Tibial nerve (tissue), 4 donors: Measurements from ENCODE around the gene BOLA1.
"Not testable (repeated sequence)": the region's sequence is repeated elsewhere in the genome, so short reads cannot be mapped to it uniquely, and the experiment has no call there.

Experiments
- EP300 ChIP-seq, 2 donors: sonication (generic); formaldehyde crosslinking; IDR thresholded peaks; one replicate each; pipeline ENCODE4 v1.6.1; 2017; ENCODE audit warnings: antibody characterized with exemption in 2 of 2, mild to moderate bottlenecking in 1 of 2
- TF ChIP-seq, protein P1 (sequence below), 5 experiments: fragments of 200-600 bp in 3 of 5; fragments of 450-650 bp in 2 of 5; sonication (generic) in 3 of 5; IDR thresholded peaks; one replicate each; pipeline ENCODE4 v1.5.1; 2016 to 2019; ENCODE audit warnings: antibody characterized with exemption in 5 of 5, mild to moderate bottlenecking in 3 of 5, moderate library complexity in 2 of 5

DNA sequence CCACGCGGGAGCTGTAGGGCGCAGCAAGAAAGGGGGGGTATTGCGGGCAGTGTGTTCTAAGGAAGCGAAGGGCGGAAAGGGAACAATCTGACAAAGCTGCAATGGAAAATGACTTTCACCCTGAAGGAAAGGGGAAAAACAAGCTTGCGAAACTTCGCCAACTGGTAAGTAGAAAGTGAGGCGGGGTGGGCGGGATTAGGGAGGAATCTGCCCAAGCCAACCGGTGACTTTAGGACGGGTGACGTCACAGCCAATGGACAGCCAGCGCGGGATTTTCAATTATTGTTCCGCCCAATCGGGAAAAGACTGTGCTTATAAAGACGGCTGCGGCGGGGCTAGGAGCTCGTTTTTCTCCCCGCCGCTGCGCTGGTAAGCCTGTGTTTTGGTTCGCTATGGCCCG lies 47.1 kb upstream of the BOLA1 start:
- TF ChIP-seq, protein P1, sequence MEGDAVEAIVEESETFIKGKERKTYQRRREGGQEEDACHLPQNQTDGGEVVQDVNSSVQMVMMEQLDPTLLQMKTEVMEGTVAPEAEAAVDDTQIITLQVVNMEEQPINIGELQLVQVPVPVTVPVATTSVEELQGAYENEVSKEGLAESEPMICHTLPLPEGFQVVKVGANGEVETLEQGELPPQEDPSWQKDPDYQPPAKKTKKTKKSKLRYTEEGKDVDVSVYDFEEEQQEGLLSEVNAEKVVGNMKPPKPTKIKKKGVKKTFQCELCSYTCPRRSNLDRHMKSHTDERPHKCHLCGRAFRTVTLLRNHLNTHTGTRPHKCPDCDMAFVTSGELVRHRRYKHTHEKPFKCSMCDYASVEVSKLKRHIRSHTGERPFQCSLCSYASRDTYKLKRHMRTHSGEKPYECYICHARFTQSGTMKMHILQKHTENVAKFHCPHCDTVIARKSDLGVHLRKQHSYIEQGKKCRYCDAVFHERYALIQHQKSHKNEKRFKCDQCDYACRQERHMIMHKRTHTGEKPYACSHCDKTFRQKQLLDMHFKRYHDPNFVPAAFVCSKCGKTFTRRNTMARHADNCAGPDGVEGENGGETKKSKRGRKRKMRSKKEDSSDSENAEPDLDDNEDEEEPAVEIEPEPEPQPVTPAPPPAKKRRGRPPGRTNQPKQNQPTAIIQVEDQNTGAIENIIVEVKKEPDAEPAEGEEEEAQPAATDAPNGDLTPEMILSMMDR (IDR thresholded peaks at IDR 0.05): not testable (repeated sequence)
- not testable (repeated sequence) for TF ChIP-seq EP300 (IDR thresholded peaks at IDR 0.05)
